ENCODE measurements around the gene COL11A1. TPM values are rescaled to one million over a fixed set of nuclear protein-coding genes. Genes with fewer than 3 reads are reported as not detected.

Gene COL11A1
- total and polyA plus RNA-seq, 2 donors (not counting 3 experiments of a cell fraction or from before 2014, with no cell fraction given), result not detected

GRCh38 chr1:103120981-103121380 lies 12.7 kb upstream of the COL11A1 start:
- H3K36me3 ChIP-seq (ENCODE audit: control insufficient read depth in 2 of 2, extremely low read depth in 1 of 2, insufficient read depth in 2 of 2, low read length in 2 of 2), result no peaks in the 10 kb centered on the region
- no peak overlapping the region for H3K4me3 ChIP-seq (replicated peaks in 1 of 3; ENCODE audit: insufficient read depth in 1 of 3, low read depth in 1 of 3, low read length in 3 of 3)
- FAIRE-seq (no peak), DNase-seq (ENCODE audit: low read depth, low spot score) (no peak)
- H4K20me1 ChIP-seq (replicated peaks; ENCODE audit: control insufficient read depth, extremely low read depth, insufficient read depth, low read length), result no peaks in the 10 kb centered on the region
- POLR2A ChIA-PET, result no interaction called here
- H3K4me2 ChIP-seq (ENCODE audit: insufficient read depth, low read length), result no peak overlapping the region
- no peak overlapping the region for H3K27ac ChIP-seq (ENCODE audit: insufficient read depth, low read depth, low read length)
- dilution Hi-C loops (cut with MboI; ENCODE audit: extremely low pct_ligation_motif_present, low sequenced_read_pairs), result no loop called here
- intact Hi-C loops (cut with micrococcal nuclease), result no loop called here
- CTCF ChIA-PET, result no interaction called here
- H3K79me2 ChIP-seq (ENCODE audit: control insufficient read depth, insufficient read depth, low read length), result no peaks in the 10 kb centered on the region
- no peaks in the 10 kb centered on the region for H3K4me1 ChIP-seq (ENCODE audit: control insufficient read depth, extremely low read depth, insufficient read depth, low read length)
- TF ChIP-seq JUN (IDR thresholded peaks at IDR 0.05; ENCODE audit: borderline replicate concordance, insufficient read depth, insufficient read length, low read depth) (no peak), FOS (IDR thresholded peaks at IDR 0.05; ENCODE audit: borderline replicate concordance, insufficient read depth, low read length) (no peak), MAX (IDR thresholded peaks at IDR 0.05; ENCODE audit: insufficient read depth, insufficient read length) (no peak), POLR2AphosphoS5 (IDR thresholded peaks at IDR 0.05; ENCODE audit: insufficient read depth, low read depth, low read length) (no peak), CTCF (IDR thresholded peaks at IDR 0.05; ENCODE audit: extremely low read depth in 1 of 2, insufficient read depth in 1 of 2, low read depth in 1 of 2, low read length in 2 of 2) (no peak), POLR2A (IDR thresholded peaks at IDR 0.05; ENCODE audit: low read depth, low read length) (no peak), GATA2 (IDR thresholded peaks at IDR 0.05; ENCODE audit: insufficient read depth, insufficient read length, low read depth, low read length) (no peak), EZH2 (IDR thresholded peaks at IDR 0.05; ENCODE audit: borderline replicate concordance, low read depth, low read length, severe bottlenecking) (no peak), MYC (IDR thresholded peaks at IDR 0.05; ENCODE audit: low read depth, low read length) (no peak)
- no peak overlapping the region for H2AFZ ChIP-seq (ENCODE audit: low read depth, low read length)
- BruUV-seq (replicated peaks), result no TSS peak
- no peaks in the 10 kb centered on the region for H3K27me3 ChIP-seq (ENCODE audit: control insufficient read depth in 2 of 2, insufficient read depth in 2 of 2, low read length in 2 of 2)
- no peak overlapping the region for H3K9ac ChIP-seq (replicated peaks; ENCODE audit: extremely low read depth, insufficient read depth, low read length)
- no peaks in the 10 kb centered on the region for H3K9me1 ChIP-seq (replicated peaks; ENCODE audit: control insufficient read depth, extremely low read depth, insufficient read depth, low read length)
- H3K9me3 ChIP-seq (replicated peaks; ENCODE audit: control insufficient read depth, insufficient read depth, low read length), result no peaks in the 10 kb centered on the region
